ENCODE data around the gene SOX14.

DNA sequence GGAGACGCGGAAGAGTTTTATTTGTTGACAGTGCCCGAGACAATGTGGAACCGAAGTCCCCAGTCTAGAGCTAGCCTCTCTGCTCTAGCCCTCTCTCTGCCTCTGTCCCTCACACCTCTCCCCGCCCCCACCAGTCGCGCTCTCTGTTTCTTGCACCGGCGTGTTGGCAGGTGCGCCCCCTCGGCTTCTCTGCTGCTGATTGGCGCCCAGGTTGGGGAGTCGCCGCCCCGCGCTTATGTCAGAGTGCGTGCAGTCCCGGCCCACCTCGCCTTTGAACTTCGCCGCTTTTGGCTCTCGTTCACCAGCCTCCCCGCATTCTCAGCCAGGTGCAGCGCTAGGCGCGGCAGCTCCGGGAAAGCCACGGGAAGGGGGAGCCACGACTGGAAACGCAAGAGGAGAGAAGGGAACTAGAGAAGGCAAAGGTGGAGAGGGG is at the start of gene SOX14:
- TF ChIP-seq, protein P1, sequence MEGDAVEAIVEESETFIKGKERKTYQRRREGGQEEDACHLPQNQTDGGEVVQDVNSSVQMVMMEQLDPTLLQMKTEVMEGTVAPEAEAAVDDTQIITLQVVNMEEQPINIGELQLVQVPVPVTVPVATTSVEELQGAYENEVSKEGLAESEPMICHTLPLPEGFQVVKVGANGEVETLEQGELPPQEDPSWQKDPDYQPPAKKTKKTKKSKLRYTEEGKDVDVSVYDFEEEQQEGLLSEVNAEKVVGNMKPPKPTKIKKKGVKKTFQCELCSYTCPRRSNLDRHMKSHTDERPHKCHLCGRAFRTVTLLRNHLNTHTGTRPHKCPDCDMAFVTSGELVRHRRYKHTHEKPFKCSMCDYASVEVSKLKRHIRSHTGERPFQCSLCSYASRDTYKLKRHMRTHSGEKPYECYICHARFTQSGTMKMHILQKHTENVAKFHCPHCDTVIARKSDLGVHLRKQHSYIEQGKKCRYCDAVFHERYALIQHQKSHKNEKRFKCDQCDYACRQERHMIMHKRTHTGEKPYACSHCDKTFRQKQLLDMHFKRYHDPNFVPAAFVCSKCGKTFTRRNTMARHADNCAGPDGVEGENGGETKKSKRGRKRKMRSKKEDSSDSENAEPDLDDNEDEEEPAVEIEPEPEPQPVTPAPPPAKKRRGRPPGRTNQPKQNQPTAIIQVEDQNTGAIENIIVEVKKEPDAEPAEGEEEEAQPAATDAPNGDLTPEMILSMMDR (IDR thresholded peaks at IDR 0.05), result no peak
- TF ChIP-seq EZH2phosphoT487 (IDR thresholded peaks at IDR 0.05; ENCODE audit: borderline replicate concordance, low read depth), result no peak
- TF ChIP-seq, protein P2, sequence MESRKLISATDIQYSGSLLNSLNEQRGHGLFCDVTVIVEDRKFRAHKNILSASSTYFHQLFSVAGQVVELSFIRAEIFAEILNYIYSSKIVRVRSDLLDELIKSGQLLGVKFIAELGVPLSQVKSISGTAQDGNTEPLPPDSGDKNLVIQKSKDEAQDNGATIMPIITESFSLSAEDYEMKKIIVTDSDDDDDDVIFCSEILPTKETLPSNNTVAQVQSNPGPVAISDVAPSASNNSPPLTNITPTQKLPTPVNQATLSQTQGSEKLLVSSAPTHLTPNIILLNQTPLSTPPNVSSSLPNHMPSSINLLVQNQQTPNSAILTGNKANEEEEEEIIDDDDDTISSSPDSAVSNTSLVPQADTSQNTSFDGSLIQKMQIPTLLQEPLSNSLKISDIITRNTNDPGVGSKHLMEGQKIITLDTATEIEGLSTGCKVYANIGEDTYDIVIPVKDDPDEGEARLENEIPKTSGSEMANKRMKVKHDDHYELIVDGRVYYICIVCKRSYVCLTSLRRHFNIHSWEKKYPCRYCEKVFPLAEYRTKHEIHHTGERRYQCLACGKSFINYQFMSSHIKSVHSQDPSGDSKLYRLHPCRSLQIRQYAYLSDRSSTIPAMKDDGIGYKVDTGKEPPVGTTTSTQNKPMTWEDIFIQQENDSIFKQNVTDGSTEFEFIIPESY (IDR thresholded peaks at IDR 0.05; ENCODE audit: borderline replicate concordance, low read depth), result no peak
- TF ChIP-seq, protein P3, sequence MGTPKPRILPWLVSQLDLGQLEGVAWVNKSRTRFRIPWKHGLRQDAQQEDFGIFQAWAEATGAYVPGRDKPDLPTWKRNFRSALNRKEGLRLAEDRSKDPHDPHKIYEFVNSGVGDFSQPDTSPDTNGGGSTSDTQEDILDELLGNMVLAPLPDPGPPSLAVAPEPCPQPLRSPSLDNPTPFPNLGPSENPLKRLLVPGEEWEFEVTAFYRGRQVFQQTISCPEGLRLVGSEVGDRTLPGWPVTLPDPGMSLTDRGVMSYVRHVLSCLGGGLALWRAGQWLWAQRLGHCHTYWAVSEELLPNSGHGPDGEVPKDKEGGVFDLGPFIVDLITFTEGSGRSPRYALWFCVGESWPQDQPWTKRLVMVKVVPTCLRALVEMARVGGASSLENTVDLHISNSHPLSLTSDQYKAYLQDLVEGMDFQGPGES (IDR thresholded peaks at IDR 0.05; ENCODE audit: low read depth, low read length), result no peak

Data from SK-N-SH (cell line).